Measurements from ENCODE around the gene KRT80. TPM values are rescaled to one million over a fixed set of nuclear protein-coding genes. Genes with fewer than 3 reads are reported as not detected.
A peak's percentile ranks its signal among the peaks of the same experiment; 100 is the strongest.

The KRT80 gene
- total RNA-seq, 1 experiment from 2014 or later, result 8.8 TPM

DNA sequence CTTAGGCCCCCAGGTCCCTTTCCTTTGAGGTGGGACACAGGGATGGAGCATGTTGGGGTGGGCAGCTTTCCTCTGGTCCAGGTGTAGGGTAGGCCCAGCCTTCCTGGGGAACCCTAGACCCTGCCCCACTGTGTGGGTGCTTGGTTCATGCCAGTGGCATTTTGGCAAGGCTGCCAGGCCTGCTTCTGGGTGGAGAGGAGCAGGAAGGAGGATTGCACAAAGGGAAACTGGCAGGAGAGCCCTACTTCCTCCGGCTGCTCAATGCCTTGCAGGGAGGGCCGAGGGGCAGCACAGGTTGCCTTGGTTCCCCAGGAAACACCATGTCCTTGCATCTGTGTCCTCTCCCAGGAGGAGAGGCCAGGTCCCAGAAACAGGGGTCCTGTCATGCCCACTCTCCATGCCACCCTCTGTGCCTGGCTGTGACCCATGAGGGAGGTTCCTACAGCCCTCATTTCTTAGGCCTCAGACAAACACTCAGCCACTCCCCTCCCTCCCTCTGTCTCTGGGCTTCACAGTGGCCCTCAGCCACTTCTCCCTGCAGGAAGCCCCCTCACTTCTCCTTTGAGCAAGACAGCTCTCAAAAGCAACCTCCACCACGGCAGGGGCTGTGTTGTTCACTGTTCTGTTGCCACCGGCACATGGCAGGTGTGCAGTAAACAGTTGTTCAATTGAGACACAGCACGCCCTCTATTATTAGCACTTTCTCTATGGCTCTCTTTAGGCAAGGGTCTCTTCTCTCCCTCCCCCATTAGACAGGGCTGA lies 6.8 kb upstream of the KRT80 start:
- H3K4me1 ChIP-seq (ENCODE audit: control insufficient read depth in 1 of 2, insufficient read depth in 2 of 2, low read length in 2 of 2), result peaks cover 28 to 62% of the 10 kb centered on the region in 2 experiments

More for the DNA sequence above, 6.8 kb upstream of the KRT80 start:
- Histone ChIP-seq H3K4me3 (replicated peaks in 1 of 2; ENCODE audit: low read depth in 1 of 2, low read length in 2 of 2) (no peak overlapping the region), H3K27me3 (ENCODE audit: insufficient read depth, low read length) (no peaks in the 10 kb centered on the region), H2AFZ (ENCODE audit: low read depth, low read length, poor library complexity, severe bottlenecking) (no peak overlapping the region), H4K20me1 (ENCODE audit: insufficient read depth) (no peaks in the 10 kb centered on the region), H3K4me2 (ENCODE audit: low read length) (0 out of 2 replicates have a peak overlapping the region, but pooled peaks have one; percentile 23), H3K9ac (ENCODE audit: low read length) (no peak overlapping the region), H3K9me3 (ENCODE audit: control insufficient read depth in 1 of 2, insufficient read depth in 1 of 2, low read depth in 1 of 2, low read length in 2 of 2) (no peaks in the 10 kb centered on the region), H3K9me2 (ENCODE audit: insufficient read depth) (no peaks in the 10 kb centered on the region), H3K79me2 (ENCODE audit: insufficient read depth, low read length) (no peaks in the 10 kb centered on the region), H3K27ac (ENCODE audit: low read depth, low read length) (no peak overlapping the region), H3K36me3 (ENCODE audit: control insufficient read depth in 1 of 2, insufficient read depth in 2 of 2, low read length in 2 of 2) (no peaks in the 10 kb centered on the region)
- ChIA-PET CTCF (no interaction called here), RAD21 (ENCODE audit: low non-redundant PET in 1 of 2, low total read pairs in 2 of 2, uncharacterized antibody in 2 of 2, unreplicated experiment in 2 of 2) (no interaction called here), POLR2A (no interaction called here)
- no peak for ATAC-seq
- BruUV-seq (replicated peaks), result no TSS peak
- intact Hi-C loops (cut with micrococcal nuclease), result no loop called here
- TF ChIP-seq CEBPB (IDR thresholded peaks at IDR 0.05; ENCODE audit: low read depth), result no peak
- TF ChIP-seq EZH2phosphoT487 (IDR thresholded peaks at IDR 0.05; ENCODE audit: borderline replicate concordance), result no peak
- no peak for TF ChIP-seq ZNF274 (IDR thresholded peaks at IDR 0.05; ENCODE audit: low read depth, low read length)
- TF ChIP-seq, protein P1, sequence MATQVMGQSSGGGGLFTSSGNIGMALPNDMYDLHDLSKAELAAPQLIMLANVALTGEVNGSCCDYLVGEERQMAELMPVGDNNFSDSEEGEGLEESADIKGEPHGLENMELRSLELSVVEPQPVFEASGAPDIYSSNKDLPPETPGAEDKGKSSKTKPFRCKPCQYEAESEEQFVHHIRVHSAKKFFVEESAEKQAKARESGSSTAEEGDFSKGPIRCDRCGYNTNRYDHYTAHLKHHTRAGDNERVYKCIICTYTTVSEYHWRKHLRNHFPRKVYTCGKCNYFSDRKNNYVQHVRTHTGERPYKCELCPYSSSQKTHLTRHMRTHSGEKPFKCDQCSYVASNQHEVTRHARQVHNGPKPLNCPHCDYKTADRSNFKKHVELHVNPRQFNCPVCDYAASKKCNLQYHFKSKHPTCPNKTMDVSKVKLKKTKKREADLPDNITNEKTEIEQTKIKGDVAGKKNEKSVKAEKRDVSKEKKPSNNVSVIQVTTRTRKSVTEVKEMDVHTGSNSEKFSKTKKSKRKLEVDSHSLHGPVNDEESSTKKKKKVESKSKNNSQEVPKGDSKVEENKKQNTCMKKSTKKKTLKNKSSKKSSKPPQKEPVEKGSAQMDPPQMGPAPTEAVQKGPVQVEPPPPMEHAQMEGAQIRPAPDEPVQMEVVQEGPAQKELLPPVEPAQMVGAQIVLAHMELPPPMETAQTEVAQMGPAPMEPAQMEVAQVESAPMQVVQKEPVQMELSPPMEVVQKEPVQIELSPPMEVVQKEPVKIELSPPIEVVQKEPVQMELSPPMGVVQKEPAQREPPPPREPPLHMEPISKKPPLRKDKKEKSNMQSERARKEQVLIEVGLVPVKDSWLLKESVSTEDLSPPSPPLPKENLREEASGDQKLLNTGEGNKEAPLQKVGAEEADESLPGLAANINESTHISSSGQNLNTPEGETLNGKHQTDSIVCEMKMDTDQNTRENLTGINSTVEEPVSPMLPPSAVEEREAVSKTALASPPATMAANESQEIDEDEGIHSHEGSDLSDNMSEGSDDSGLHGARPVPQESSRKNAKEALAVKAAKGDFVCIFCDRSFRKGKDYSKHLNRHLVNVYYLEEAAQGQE (IDR thresholded peaks at IDR 0.05; ENCODE audit: low read depth), result no peak
- no peak for TF ChIP-seq EGR1 (IDR thresholded peaks at IDR 0.05; ENCODE audit: low read depth)
- no peak for TF ChIP-seq TCF7L2 (IDR thresholded peaks at IDR 0.05; ENCODE audit: borderline replicate concordance, extremely low read depth, insufficient read depth, insufficient read length)
- TF ChIP-seq, protein P2, sequence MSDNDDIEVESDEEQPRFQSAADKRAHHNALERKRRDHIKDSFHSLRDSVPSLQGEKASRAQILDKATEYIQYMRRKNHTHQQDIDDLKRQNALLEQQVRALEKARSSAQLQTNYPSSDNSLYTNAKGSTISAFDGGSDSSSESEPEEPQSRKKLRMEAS (IDR thresholded peaks at IDR 0.05), result no peak
- no peak for TF ChIP-seq JUND (IDR thresholded peaks at IDR 0.05)
- TF ChIP-seq YY1 (IDR thresholded peaks at IDR 0.05; ENCODE audit: extremely low read depth, insufficient replicate concordance, low read depth, low read length), result no peak
- TF ChIP-seq, protein P3, sequence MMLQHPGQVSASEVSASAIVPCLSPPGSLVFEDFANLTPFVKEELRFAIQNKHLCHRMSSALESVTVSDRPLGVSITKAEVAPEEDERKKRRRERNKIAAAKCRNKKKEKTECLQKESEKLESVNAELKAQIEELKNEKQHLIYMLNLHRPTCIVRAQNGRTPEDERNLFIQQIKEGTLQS (IDR thresholded peaks at IDR 0.05), result no peak
- TF ChIP-seq POLR2AphosphoS5 (IDR thresholded peaks at IDR 0.05; ENCODE audit: low read depth, low read length), result no peak
- no peak for TF ChIP-seq CBX3 (IDR thresholded peaks at IDR 0.05; ENCODE audit: low read depth)
- TF ChIP-seq ELF1 (IDR thresholded peaks at IDR 0.05; ENCODE audit: borderline replicate concordance, low read depth), result no peak
- no peak for TF ChIP-seq POLR2A (IDR thresholded peaks at IDR 0.05; ENCODE audit: borderline replicate concordance, extremely low read depth, insufficient read depth, insufficient read length)
- no peak for TF ChIP-seq RAD21 (IDR thresholded peaks at IDR 0.05; ENCODE audit: low read depth)
- TF ChIP-seq ZFX (IDR thresholded peaks at IDR 0.05), result no peak
- TF ChIP-seq, protein P4, sequence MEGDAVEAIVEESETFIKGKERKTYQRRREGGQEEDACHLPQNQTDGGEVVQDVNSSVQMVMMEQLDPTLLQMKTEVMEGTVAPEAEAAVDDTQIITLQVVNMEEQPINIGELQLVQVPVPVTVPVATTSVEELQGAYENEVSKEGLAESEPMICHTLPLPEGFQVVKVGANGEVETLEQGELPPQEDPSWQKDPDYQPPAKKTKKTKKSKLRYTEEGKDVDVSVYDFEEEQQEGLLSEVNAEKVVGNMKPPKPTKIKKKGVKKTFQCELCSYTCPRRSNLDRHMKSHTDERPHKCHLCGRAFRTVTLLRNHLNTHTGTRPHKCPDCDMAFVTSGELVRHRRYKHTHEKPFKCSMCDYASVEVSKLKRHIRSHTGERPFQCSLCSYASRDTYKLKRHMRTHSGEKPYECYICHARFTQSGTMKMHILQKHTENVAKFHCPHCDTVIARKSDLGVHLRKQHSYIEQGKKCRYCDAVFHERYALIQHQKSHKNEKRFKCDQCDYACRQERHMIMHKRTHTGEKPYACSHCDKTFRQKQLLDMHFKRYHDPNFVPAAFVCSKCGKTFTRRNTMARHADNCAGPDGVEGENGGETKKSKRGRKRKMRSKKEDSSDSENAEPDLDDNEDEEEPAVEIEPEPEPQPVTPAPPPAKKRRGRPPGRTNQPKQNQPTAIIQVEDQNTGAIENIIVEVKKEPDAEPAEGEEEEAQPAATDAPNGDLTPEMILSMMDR (IDR thresholded peaks at IDR 0.05 in 2 of 3, conservative IDR thresholded peaks at IDR 0.05 in 1 of 3; ENCODE audit: borderline replicate concordance in 1 of 3, insufficient read depth in 1 of 3, low read depth in 2 of 3, low read length in 2 of 3), result no peak
- TF ChIP-seq FOSL1 (IDR thresholded peaks at IDR 0.05; ENCODE audit: low read depth), result no peak
- no peak for TF ChIP-seq EZH2 (IDR thresholded peaks at IDR 0.05)
- no peak for DNase-seq (ENCODE audit: low read depth, low spot score)
